Keratinocyte (primary cell): ENCODE measurements around the gene GCNT2.

Experiments used
- CTCF ChIP-seq, 3 experiments: IDR thresholded peaks in 1 of 3; conservative IDR thresholded peaks in 1 of 3; optimal IDR thresholded peaks in 1 of 3; 2 replicates in 2 of 3; 3 replicates in 1 of 3; pipeline versions ENCODE3 to v1.5.1; 2011; ENCODE audit warnings: low read length in 3 of 3, mild to moderate bottlenecking in 3 of 3, moderate library complexity in 2 of 3, control low read depth in 1 of 3, inconsistent platforms in 1 of 3; ENCODE audit not compliant: insufficient read depth in 2 of 3; ENCODE audit errors: extremely low read depth in 1 of 3
- EZH2 ChIP-seq: IDR thresholded peaks from one replicate; pipeline ENCODE4 v1.6.1; 2012; ENCODE audit warnings: inconsistent platforms, mild to moderate bottlenecking, low read length, moderate library complexity

DNA sequence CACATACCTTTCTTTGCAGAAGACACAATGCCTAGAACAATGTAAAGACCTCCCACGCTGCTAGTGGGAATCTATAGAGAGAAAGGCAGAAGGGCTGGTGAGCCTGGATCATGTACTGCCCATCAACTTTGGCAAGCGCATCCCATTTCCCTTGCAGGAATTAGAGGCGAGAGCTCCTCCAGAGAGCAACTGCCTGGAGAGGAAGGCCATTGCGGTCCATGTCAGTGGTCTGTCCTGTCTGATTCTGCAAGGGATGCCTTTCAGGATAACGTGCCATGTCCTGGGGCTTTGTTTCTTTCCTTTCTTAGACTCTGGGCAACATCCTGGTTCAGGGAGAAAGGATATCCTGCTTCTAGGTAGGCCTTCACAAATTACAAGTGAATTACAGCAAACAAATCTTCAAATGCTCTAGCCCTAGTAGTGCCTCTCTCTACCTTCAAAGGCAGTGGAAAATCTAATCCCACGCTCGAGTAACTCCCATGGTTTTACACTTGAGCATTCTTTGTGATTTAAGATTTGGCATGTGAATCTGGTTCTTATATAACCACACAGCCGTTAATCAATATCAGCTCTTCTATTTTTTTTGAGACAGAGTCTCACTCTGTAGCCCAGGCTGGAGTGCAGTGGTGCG lies 38.5 kb downstream of the GCNT2 start:
- TF ChIP-seq CTCF (optimal IDR thresholded peaks at IDR 0.05 in 1 of 3, IDR thresholded peaks at IDR 0.05 in 1 of 3, conservative IDR thresholded peaks at IDR 0.05 in 1 of 3; ENCODE audit: extremely low read depth in 1 of 3, insufficient read depth in 2 of 3, low read length in 3 of 3) (no peak), EZH2 (no peak)
